Endothelial cell of umbilical vein (primary cell): Measurements from ENCODE around the gene MPZL2. TPM values are rescaled to one million over a fixed set of nuclear protein-coding genes. Genes with fewer than 3 reads are reported as not detected.
A peak's percentile ranks its signal among the peaks of the same experiment; 100 is the strongest.

ENCODE experiments used
- BruUV-seq: library from RNA; stranded (reverse); fragments of 400-500 nt; replicated peaks from 2 replicates; lab custom pipeline; 2021; lab: Mats Ljungman, UMichigan
- CTCF ChIA-PET: fragments of 300-600, 350-600 bp; sonication (Branson Sonifier 250); formaldehyde crosslinking; loops from one replicate; lab custom pipeline; 2021; ENCODE audit warnings: antibody characterized with exemption, inconsistent platforms; lab: Charles Lee
- POLR2A ChIA-PET: fragments of 300-600, 350-600 bp; sonication (Branson Sonifier 250); formaldehyde crosslinking; loops from one replicate; lab custom pipeline; 2021; ENCODE audit warnings: antibody characterized with exemption, inconsistent platforms; lab: Charles Lee
- DNase-seq: peaks from one replicate; pipeline ENCODE4 v3.0.0-alpha.2; 2011; ENCODE audit warnings: low read depth, low spot score
- FAIRE-seq: peaks from 2 replicates; lab custom pipeline; 2011; peaks lifted over from hg19 to GRCh38; lab: Jason Lieb, UNC
- H2AFZ ChIP-seq: 2 replicates; pipeline ENCODE4 v1.6.0; 2012; ENCODE audit warnings: low read depth, low read length, control low read depth, inconsistent platforms
- H3K27ac ChIP-seq: 2 replicates; pipeline ENCODE4 v1.5.1; 2011; ENCODE audit warnings: low read depth, mild to moderate bottlenecking, control low read depth, low read length, moderate library complexity; ENCODE audit not compliant: insufficient read depth
- H3K27me3 ChIP-seq, 2 experiments: 2 replicates each; pipeline versions ENCODE4 v1.6.0 to v1.6.1; 2011; ENCODE audit warnings: low read length in 2 of 2, mixed read lengths in 1 of 2; ENCODE audit not compliant: control insufficient read depth in 2 of 2, insufficient read depth in 2 of 2
- H3K36me3 ChIP-seq, 2 experiments: 2 replicates in 1 of 2; 3 replicates in 1 of 2; pipeline ENCODE4 v1.5.1; 2011; ENCODE audit warnings: low read length in 2 of 2, mild to moderate bottlenecking in 1 of 2, moderate library complexity in 1 of 2; ENCODE audit not compliant: control insufficient read depth in 2 of 2, insufficient read depth in 2 of 2; ENCODE audit errors: extremely low read depth in 1 of 2
- H3K4me1 ChIP-seq: 3 replicates; pipeline ENCODE4 v1.5.1; 2011; ENCODE audit warnings: mild to moderate bottlenecking, low read length; ENCODE audit not compliant: control insufficient read depth, insufficient read depth; ENCODE audit errors: extremely low read depth
- H3K4me2 ChIP-seq: 2 replicates; pipeline ENCODE4 v1.6.1; 2011; ENCODE audit warnings: low read length, control low read depth, mixed read lengths; ENCODE audit not compliant: insufficient read depth
- H3K4me3 ChIP-seq, 3 experiments: fragments of 200-600 bp in 1 of 3; sonication (generic), shearing (Covaris generic) in 1 of 3; replicated peaks in 1 of 3; 2 replicates each; pipeline ENCODE4 v1.5.1; 2011 to 2016; ENCODE audit warnings: control low read depth in 3 of 3, low read length in 3 of 3, mild to moderate bottlenecking in 2 of 3, inconsistent platforms in 1 of 3, low read depth in 1 of 3, moderate library complexity in 1 of 3; ENCODE audit not compliant: insufficient read depth in 1 of 3
- H3K79me2 ChIP-seq: 2 replicates; pipeline ENCODE4 v1.6.0; 2012; ENCODE audit warnings: low read length, inconsistent platforms; ENCODE audit not compliant: control insufficient read depth, insufficient read depth
- H3K9ac ChIP-seq: replicated peaks from 2 replicates; pipeline ENCODE3; 2011; ENCODE audit warnings: low read length, control low read depth; ENCODE audit not compliant: insufficient read depth; ENCODE audit errors: extremely low read depth
- H3K9me1 ChIP-seq: replicated peaks from 3 replicates; pipeline ENCODE4 v1.6.0; 2011; ENCODE audit warnings: mild to moderate bottlenecking, low read length; ENCODE audit not compliant: control insufficient read depth, insufficient read depth; ENCODE audit errors: extremely low read depth
- H3K9me3 ChIP-seq: replicated peaks from 2 replicates; pipeline ENCODE4 v1.5.1; 2012; ENCODE audit warnings: low read length, inconsistent platforms; ENCODE audit not compliant: control insufficient read depth, insufficient read depth
- H4K20me1 ChIP-seq: replicated peaks from 2 replicates; pipeline ENCODE3; 2011; ENCODE audit warnings: mild to moderate bottlenecking, low read length; ENCODE audit not compliant: control insufficient read depth, insufficient read depth; ENCODE audit errors: extremely low read depth
- EZH2 ChIP-seq: IDR thresholded peaks from 2 replicates; pipeline ENCODE4 v1.6.1; 2012; ENCODE audit warnings: borderline replicate concordance, low read depth, mild to moderate bottlenecking, moderate library complexity, low read length, inconsistent platforms; ENCODE audit not compliant: severe bottlenecking
- FOS ChIP-seq: IDR thresholded peaks from 2 replicates; pipeline ENCODE4 v1.6.1; 2011; ENCODE audit warnings: mild to moderate bottlenecking, low read length, moderate library complexity, borderline replicate concordance; ENCODE audit not compliant: insufficient read depth
- GATA2 ChIP-seq: IDR thresholded peaks from 2 replicates; pipeline ENCODE4 v1.7.0; 2011; ENCODE audit warnings: low read depth, mild to moderate bottlenecking, moderate library complexity, mixed read lengths, low read length; ENCODE audit not compliant: insufficient read length, insufficient read depth
- JUN ChIP-seq: IDR thresholded peaks from 2 replicates; pipeline ENCODE4 v1.6.1; 2011; ENCODE audit warnings: borderline replicate concordance, low read depth; ENCODE audit not compliant: insufficient read length, insufficient read depth
- MYC ChIP-seq: IDR thresholded peaks from one replicate; pipeline ENCODE4 v1.6.1; 2011; ENCODE audit warnings: mild to moderate bottlenecking, low read depth, low read length
- POLR2A ChIP-seq: IDR thresholded peaks from 2 replicates; pipeline ENCODE4 v1.6.1; 2012; ENCODE audit warnings: low read depth, mild to moderate bottlenecking, control low read depth, low read length
- POLR2AphosphoS5 ChIP-seq: IDR thresholded peaks from 2 replicates; pipeline ENCODE4 v1.6.1; 2012; ENCODE audit warnings: low read depth, mild to moderate bottlenecking, control low read depth, low read length, moderate library complexity; ENCODE audit not compliant: insufficient read depth
- dilution Hi-C: fragments of 300-500 bp; cut with MboI; formaldehyde crosslinking; loops from one replicate; pipeline ENCODE4 v1.15.0; 2019; ENCODE audit warnings: low sequenced_read_pairs; ENCODE audit not compliant: extremely low pct_ligation_motif_present
- intact Hi-C: fragments of 100-400 bp; cut with micrococcal nuclease; formaldehyde crosslinking; loops from one replicate; pipeline ENCODE4 v1.10.0; 2022
- polyA plus RNA-seq, 4 experiments: library from polyadenylated mRNA; depleted of rRNA in 3 of 4; stranded (reverse) in 3 of 4; unstranded in 1 of 4; fragments of >200 nt; gene quantifications; 2 replicates each; pipeline versions ENCODE4 v1.2.1 to v1.2.3, GENCODE V29; 2011 to 2012; ENCODE audit warnings: missing spikeins in 1 of 4
- total RNA-seq: library from RNA; stranded (reverse); gene quantifications from 2 replicates; pipeline ENCODE4 v1.2.3, GENCODE V29; 2021
- TF ChIP-seq, protein P1 (sequence below): IDR thresholded peaks from 2 replicates; pipeline ENCODE4 v1.6.1; 2011; ENCODE audit not compliant: insufficient read depth, insufficient read length
- TF ChIP-seq, protein P2 (sequence below), 2 donors: IDR thresholded peaks; 1 replicate in 1 of 2; 2 replicates in 1 of 2; pipeline ENCODE4 v1.5.1; 2011; ENCODE audit warnings: low read length in 2 of 2, mild to moderate bottlenecking in 2 of 2, moderate library complexity in 2 of 2, control low read depth in 1 of 2, inconsistent platforms in 1 of 2, low read depth in 1 of 2; ENCODE audit not compliant: insufficient read depth in 1 of 2; ENCODE audit errors: extremely low read depth in 1 of 2

Gene MPZL2
- total and polyA plus RNA-seq, 2 donors (not counting 3 experiments of a cell fraction or from before 2014, with no cell fraction given): 21.0 to 49.5 TPM

GRCh38 chr11:118274186-118274585 lies 10.1 kb upstream of the MPZL2 start:
- TF ChIP-seq FOS (no peak), POLR2A (no peak), MYC (no peak), GATA2 (no peak), EZH2 (no peak), POLR2AphosphoS5 (no peak), JUN (no peak)
- TF ChIP-seq, protein P1, sequence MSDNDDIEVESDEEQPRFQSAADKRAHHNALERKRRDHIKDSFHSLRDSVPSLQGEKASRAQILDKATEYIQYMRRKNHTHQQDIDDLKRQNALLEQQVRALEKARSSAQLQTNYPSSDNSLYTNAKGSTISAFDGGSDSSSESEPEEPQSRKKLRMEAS: no peak
- TF ChIP-seq, protein P2, sequence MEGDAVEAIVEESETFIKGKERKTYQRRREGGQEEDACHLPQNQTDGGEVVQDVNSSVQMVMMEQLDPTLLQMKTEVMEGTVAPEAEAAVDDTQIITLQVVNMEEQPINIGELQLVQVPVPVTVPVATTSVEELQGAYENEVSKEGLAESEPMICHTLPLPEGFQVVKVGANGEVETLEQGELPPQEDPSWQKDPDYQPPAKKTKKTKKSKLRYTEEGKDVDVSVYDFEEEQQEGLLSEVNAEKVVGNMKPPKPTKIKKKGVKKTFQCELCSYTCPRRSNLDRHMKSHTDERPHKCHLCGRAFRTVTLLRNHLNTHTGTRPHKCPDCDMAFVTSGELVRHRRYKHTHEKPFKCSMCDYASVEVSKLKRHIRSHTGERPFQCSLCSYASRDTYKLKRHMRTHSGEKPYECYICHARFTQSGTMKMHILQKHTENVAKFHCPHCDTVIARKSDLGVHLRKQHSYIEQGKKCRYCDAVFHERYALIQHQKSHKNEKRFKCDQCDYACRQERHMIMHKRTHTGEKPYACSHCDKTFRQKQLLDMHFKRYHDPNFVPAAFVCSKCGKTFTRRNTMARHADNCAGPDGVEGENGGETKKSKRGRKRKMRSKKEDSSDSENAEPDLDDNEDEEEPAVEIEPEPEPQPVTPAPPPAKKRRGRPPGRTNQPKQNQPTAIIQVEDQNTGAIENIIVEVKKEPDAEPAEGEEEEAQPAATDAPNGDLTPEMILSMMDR (IDR thresholded peaks at IDR 0.05; ENCODE audit: extremely low read depth in 1 of 2, insufficient read depth in 1 of 2, low read depth in 1 of 2, low read length in 2 of 2): no peak
- POLR2A ChIA-PET: no interaction called here
- Histone ChIP-seq H3K9ac (no peak overlapping the region), H3K36me3 (no peaks in the 10 kb centered on the region), H3K9me1 (no peaks in the 10 kb centered on the region), H3K4me2 (no peak overlapping the region), H3K79me2 (no peaks in the 10 kb centered on the region), H3K27me3 (no peaks in the 10 kb centered on the region), H2AFZ (no peak overlapping the region), H3K4me3 (no peak overlapping the region), H3K9me3 (no peaks in the 10 kb centered on the region), H4K20me1 (no peaks in the 10 kb centered on the region), H3K27ac (peak overlapping the region; percentile 72), H3K4me1 (peaks cover 42% of the 10 kb centered on the region)
- CTCF ChIA-PET: interaction anchor here (1.4 to 1.9 kb wide), 3 partner anchors 9 to 76 kb away, joined by 3 to 7 read pairs (median 4); no protein-coding TSS in a partner anchor
- intact Hi-C loops (no loop called here), dilution Hi-C loops (no loop called here)
- no TSS peak for BruUV-seq
- DNase-seq (no peak), FAIRE-seq (no peak)
